Measurements from ENCODE around the gene MBP. TPM values are rescaled to one million over a fixed set of nuclear protein-coding genes. Genes with fewer than 3 reads are reported as not detected.

Gene MBP
- polyA plus RNA-seq, 1 donor from 2014 or later = 3.3 TPM

GRCh38 chr18:76931171-76931570 is 201.4 kb downstream of the MBP start:
- Histone ChIP-seq H3K9me2 (ENCODE audit: insufficient read depth, low read length) (no peaks in the 10 kb centered on the region), H3K9ac (ENCODE audit: low read length) (no peak overlapping the region), H3K27me3 (ENCODE audit: insufficient read depth, low read depth, low read length) (no peaks in the 10 kb centered on the region), H3F3A (ENCODE audit: insufficient read depth, low read length, poor library complexity, severe bottlenecking) (no peaks in the 10 kb centered on the region), H2AFZ (ENCODE audit: low read depth, low read length) (no peak overlapping the region), H4K20me1 (ENCODE audit: insufficient read depth) (no peaks in the 10 kb centered on the region), H3K4me2 (ENCODE audit: low read length) (no peak overlapping the region), H3K79me2 (replicated peaks; ENCODE audit: insufficient read depth, low read length) (no peaks in the 10 kb centered on the region), H3K36me3 (ENCODE audit: insufficient read depth, low read length) (peaks cover 9% of the 10 kb centered on the region), H3K27ac (ENCODE audit: low read length) (no peak overlapping the region), H3K9me3 (ENCODE audit: low read length) (no peaks in the 10 kb centered on the region), H3K4me3 (ENCODE audit: low read length) (no peak overlapping the region)
- TF ChIP-seq TAF1 (IDR thresholded peaks at IDR 0.05; ENCODE audit: low read depth) (no peak), EP300 (conservative IDR thresholded peaks at IDR 0.05; ENCODE audit: poor library complexity, severe bottlenecking) (no peak)

Other genes with a start within 250 kb of the MBP start
- 0.11 and 0.14 TPM in 2 replicates for gene GALR1, start 117.1 kb upstream of the MBP start, polyA plus RNA-seq

Measured in neural cell (in vitro differentiated cells).